HG03354 (cell line): ENCODE measurements around the gene LINGO1.

Experiments
- ATAC-seq: cut with Tn5 transposase; IDR thresholded peaks from one replicate; pipeline ENCODE4 v1.9.1; 2021; ENCODE audit warnings: mild to moderate bottlenecking; ENCODE audit not compliant: unreplicated experiment, poor library complexity, severe bottlenecking

The LINGO1 gene

DNA sequence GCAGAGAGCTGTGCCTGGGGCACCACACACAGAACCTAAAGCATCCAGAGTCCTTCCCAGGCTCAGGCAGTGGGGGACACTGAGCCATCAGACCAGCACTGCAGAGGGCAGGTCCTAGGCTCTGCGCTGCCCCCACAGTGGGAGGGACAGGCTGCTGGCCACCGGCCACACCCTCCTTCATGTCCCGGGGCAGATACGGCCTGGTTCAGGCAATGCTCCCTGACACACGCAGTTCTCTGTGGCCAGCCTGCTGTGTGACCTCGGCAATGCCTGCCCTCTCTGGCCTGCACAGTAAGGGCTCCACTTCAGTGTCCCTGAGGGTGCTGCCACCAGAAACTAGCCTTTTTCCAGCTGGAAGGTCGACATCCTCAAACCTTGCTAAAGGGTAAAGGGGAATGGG, 12.4 kb downstream of the LINGO1 start:
- ATAC-seq = no peak

DNA sequence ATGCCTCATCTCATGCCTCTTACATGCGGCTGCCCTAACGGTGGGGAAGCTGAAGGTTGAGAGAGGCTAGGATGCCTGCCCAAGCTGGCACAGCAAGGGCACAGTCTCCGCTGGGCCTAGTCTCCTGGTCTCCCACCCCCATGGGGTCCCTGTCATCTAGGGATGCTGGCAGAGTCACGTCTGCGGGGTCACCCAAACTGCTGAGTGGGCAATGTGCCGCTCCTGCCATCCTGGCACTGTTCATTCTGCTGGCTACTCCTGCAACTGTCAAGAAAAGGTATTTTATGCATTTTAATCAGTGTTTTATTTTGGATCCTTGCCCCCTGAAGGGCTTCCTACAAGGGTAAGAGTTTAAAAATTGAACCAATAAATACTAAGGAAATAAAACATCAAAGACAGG, 12.8 kb downstream of the LINGO1 start:
- ATAC-seq = no peak

DNA sequence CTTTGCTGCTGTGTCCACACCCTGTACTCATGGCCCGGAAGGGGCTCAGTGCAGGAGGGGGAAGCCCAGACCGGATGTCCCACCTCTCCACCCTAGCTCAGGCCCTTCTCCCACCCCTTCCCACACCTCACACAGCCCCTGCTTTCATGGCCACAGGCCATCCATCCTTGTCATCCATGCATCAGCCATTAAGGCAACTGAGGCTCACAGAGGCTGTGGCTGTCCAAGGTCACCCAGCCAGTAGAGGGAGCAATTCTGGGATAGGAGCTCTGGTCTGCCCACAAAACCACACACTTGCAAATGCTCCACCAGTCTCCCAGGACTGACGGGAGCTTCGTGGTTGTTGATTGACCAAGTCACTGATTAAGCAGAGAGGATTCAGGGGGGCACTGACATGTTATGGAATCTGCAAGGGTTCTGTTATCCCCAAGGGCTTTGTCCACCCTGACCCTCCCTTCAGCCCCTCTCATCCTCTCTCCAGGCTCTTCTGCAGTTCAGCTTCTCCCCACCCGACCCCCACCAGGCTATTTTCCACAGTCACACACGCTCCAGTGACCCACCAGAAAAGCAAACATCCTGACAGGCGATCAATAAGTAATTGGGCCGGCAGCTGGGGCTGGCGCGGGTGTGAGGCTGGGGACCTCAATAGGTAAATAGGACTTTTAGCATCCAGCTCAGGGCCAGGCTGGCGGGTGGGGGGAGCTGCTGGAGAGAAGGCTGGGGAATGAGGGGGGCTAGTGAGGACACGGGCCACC, 15.1 kb downstream of the LINGO1 start:
- ATAC-seq = no peak

DNA sequence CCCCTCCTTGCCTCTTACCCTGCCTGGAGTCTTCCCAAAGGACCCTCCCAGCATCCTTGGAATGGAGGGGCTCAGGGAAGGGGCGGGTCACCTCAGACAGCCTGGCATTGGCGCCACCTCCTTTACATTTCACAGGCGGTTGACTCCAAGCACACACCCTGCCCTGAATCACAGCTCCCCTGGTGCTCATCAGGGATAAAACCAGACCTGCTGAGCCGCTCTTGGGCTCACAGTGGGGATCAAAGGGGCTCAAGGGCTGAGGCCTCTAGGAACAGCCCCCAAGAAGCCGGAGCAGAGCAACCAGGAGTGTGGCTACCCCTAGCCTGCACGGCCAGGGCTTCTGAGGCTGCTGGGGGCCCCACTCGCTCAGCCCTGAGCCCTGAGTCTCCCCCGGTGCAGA, 16.6 kb downstream of the LINGO1 start:
- no peak for ATAC-seq

DNA sequence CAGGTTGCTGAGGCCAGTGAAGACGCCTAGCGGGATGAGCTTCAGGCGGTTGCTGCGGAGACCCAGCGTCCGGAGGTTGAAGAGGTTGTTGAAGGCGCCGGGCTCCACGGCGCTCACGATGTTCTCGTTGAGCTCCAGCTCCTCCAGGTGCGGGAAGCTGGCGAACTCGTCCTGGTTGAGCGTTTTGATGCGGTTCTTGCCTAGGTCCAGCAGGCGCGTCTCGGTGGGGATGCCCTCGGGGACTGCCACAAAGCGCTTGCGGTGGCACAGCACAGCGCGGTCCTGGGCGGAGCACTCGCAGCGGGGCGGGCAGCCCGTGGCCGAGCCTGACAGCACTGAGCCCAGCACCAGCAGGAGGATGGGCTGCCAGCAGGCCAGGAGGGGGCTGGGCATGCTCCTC, 17.2 kb downstream of the LINGO1 start:
- ATAC-seq = no peak

DNA sequence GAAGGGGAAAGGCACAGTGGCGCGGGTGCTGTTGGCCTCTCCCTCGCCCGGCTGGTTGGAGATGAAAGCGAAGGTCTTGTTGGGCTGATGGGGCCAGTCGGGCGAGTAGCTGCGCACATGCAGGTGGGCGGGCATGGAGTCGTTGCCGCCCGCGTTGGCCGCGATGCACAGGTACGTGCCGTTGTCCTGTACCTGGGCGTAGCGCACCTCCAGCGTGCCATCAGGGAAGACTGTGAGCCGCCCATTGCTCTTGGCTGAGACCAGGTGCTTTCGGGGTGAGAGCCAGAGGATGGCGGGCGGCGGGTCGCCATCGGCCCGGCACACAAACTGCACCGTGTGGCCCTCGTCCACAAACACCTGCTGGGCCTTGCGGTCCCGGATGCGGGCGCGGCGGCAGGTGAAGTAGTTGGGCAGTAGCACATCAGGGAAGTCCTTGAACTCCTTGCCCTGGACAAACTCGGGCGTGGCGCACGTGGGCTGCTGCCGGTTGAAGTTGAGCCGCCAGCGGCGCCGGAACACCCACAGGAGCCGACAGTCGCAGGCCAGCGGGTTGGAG, 18.4 kb downstream of the LINGO1 start:
- ATAC-seq = no peak

DNA sequence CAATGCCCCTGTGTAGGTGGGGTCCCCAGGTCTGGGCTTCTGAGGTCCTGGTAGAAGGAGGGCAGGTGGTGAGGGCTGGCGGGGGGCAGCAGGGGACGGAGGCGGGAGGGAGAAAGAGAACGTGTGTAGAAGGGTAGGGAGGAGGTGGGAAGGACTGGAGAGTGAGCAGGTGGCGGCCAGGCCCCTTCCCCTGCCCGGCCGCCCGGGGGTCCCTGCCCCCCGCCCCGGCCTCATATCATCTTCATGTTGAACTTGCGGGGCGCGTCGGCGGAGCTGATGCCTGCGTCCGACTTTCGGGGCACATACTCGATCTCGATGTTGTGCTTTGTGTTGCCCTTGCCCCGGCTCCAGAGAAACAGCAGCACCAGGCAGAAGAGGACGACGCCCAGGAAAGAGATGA, 18.9 kb downstream of the LINGO1 start:
- ATAC-seq = no peak

DNA sequence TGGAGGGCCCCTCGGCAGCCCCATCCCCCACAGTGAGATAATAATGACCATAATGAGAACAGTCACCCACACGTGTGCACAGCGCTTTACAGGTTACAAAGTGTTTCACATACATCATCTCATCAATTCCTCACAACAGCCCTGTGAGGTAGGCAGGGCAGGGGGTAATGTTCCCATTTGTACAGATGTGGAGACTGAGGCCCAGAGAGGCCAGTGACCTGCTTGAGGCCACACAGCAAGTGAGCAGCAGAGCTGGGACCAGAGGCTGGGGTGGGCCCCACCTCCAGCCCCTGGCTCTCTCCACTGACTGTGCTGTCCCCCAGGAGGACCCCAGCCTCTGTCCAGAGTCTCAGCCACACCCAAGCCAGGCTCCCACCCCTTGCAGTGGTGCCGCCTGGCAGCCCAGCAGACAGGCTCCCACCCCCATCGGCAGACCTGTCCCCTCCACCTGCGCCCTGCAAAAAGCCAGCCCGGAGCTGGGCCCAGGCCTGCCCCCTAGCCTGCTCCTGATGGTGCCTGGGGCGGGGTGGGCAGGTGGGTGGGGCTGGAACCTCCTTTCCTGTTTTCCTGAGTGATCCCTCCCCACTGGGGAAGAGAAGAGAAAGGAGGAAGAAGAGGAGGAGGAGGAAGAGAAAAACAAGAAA, 19.6 kb downstream of the LINGO1 start:
- no peak for ATAC-seq

DNA sequence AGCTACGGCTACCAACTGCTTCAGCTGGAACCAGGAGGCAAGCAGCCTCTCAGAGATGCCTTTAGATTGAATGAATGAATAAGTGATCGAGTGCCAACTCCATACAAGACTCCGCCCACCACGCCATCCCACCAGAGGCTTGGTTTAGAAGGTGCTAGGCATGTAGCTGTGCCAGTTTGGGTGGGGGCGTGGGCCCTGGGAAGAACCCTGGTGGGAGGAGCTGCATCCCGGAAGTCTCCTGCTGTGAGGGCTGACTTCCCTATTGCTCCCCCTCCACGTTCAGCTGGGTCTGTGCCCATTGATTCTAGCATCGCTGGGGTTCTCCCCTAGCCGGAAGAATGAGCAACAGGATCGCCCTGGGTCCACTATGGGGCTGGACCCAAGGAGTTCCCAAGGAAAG, 20.9 kb downstream of the LINGO1 start:
- ATAC-seq = no peak

DNA sequence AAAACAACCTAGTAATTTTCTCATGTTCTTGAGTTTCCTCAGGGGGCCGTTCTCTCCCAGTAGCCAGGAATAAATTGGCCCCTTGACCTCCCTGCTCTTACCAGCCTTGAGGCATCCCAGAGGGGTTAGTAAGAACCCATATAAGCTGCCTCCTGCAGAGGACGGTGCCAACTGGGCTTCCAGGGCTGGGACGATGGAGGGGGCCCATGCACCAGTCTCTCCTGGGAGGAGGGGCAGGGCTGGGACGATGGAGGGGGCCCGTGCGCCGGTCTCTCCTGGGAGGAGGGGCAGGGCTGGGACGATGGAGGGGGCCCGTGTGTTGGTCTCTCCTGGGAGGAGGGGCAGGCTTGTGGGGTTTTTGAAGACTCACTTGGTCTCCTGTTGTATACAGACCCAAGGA, 22.0 kb downstream of the LINGO1 start:
- no peak for ATAC-seq

DNA sequence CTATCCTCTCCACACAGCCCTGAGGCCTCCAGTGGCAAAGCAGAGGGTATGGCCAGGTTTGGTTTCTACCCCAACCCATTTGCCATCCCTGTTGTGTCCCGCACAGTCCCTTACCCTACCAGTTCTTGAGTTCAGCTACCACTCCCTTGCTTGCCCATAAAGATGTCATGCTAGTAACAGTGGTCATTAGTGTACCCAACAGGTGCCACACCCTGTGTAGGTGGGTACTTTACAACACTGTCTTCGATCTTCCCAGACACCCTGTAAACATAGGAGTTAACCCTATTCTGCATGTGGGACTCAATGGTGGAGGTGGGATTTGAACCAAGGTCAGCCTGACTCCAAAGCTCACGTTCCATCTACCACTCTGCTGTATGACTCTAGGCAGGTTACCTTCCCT, 23.2 kb downstream of the LINGO1 start:
- no peak for ATAC-seq

DNA sequence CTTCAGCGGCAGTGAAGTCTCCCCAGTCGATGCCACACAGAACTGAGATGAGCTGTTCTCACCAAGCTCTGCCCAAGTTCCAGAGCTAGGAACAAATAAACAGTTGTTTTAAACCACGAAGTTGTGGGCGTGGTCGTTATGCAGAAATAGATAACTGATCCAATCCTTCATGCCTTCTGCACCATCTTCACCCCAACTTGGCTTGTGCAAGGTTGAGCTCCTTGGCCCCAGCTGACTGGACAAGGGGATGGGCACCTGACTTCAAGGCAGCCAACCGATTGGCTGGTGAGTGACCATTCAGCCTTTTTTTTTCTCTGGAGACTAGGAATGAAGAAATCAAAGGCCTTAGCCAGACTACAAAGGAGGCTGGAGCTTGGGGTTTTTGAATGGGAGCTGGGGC, 23.9 kb downstream of the LINGO1 start:
- ATAC-seq = no peak

DNA sequence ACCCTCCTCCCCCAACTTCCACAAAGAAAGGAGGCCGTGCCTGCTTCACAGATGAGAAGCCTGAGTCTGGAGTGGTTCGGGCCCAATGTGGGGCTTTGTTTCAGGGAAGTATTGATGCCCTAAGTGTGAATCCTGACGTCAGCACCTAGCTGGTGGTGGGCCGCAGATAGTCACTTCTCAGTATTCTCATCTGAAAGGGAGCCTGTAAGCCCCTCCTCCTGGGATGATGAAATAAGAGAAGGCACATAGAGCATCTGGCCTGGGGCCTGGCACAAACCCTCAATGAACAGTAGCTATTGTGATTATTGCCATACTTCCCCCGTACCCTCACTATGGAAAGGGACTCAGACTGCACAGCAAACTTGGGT, 24.8 kb downstream of the LINGO1 start:
- ATAC-seq = no peak

DNA sequence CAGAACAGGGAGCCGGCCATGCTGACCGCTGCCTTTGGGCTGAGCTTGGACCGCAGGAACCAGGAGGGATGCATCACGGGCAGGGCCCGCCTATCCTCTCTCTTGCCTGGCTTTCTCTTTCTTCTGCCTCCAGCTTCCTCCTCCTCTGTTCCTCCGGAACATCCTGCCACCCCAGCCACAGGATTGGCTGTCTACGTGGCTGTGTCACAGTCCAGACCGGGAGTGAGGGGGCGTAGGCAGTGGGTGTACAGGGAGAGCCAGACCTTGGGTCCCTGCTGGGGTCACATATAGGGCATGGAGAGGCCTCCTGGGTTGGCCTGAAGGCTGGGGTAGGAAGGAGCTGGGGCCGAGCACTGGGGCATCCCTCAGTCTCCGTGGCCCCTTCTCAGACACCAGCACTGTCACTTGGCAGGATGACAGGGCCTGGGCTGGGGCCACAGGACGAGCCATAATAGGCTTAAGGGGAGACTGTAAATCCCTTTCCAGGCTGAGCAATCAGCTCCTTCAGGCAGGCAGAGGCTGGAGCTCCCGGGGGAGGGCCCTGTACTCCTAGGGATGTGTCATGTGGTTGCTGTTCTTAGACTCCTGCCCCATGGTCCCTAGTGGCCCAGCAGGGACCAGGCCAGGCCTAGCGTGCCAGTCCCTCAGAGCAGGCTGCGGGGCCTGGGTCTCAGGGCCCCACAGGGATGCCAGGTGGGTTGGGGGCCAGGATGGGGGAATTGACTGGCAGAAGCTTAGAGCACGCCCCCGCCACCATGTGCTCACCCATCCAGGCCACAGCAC, 25.4 kb downstream of the LINGO1 start:
- no peak for ATAC-seq

DNA sequence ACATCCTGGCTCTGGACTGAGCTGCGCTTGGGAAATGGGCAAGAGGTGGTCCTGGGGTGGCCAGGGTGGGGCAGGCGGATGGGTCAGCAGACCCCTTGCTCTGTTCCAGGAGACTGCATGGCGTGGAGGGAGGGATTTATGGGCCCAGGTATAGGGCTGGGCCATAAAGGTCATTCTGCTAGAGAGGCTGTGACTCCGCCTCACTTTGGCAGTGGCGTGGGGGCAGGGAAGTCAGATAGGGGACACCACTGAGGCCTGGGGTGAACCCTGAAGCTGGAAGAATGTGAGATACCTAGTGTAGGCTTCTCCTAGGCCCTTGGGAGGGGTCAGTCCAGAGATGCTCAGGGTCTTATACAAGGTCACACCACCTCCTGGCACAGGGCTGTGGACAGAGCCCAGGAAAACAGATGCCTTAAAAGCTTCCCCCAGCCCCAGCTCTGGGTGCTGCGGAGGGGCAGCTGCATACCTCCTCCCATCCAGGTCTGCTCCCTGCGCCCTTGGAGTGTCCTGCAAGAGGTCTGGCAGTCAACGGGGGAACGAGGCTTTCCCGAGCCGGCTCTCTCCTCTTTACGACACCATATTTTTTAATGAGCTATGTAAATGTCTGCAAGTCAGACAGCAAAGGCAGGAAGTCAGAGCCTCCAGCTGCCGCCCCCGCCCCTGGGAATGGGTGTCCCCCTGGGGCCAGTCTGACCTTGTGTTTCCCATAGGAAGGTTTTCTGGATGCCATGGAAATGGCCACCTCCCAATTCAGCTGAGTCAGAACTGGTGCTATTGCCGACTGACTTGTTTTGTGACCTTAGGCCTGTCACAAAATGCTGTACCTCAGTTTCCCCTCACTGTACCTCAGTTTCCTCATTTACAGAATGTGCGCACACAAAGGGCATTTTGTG, 26.3 kb downstream of the LINGO1 start:
- ATAC-seq = no peak

DNA sequence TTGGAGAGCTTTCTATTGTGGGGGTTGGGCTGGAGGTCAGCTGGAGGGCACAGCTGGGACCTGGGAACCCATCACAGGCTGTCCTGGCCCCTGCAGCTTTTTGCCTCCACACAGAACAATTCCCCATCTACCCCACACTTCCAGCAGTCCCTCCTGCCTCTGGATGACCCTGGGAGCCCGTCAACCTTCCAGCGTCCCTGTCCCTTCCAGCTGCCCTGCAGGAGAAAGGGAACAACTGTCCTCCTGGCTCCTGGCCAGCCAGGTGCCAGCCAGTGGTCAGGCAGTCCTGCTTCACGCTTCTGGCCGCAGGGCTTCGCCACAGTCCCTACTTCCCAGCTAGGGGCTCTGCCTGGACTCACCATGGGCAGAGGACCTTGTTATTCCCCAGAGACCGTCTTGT, 27.2 kb downstream of the LINGO1 start:
- ATAC-seq = no peak

DNA sequence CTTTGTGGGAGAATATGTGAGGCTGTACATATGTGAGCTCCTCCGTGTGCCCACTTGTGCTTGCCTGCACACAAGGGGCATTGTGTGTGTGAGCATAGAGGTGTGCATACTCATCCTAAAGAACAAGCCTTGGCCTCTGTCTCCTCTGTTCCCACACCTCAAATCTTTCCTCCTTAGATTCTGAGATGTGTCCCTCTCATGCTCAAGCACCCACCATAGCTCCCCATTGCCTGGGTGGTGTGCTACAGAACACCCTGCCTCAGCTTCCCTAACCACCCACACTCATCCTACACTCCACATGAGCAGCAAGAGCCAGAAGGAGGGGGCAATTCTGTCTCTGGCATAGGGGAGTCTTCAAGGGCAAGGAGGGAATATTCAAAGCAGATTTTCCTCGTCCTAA, 27.7 kb downstream of the LINGO1 start:
- ATAC-seq = no peak

DNA sequence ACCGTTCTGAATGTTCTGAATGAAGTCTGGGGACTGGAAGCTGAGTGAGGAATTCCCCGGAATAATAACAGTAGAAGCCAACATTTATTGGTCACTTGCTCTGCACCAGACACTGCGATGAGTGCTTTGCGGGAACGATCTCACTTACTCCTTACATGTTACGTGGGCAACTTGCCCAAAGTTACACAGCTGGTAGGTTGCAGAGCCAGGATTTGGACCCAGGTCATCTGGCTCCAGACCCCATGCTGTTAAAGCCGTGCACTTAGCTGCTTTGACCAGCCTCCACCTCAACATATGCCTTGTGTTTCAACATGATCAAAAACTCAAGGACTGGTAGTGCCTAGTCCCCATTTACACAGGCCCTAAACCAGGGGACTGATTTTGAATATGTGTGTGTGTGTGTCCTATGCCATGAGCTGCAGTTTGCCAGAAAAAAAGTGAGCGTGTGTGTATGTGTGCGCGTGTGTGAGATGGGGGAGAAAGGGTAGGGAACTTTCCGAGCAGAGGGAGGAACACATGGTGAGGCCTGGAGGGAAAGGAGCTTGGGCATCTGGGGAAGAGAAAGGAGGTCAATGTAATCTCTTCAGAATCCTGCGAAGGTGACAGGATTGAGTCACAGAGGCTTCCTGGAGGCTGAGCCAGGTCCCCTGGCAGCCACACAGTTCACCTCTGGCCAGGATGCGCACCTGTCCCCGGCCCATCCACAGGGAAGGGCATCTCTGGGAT, 28.9 kb downstream of the LINGO1 start:
- no peak for ATAC-seq

DNA sequence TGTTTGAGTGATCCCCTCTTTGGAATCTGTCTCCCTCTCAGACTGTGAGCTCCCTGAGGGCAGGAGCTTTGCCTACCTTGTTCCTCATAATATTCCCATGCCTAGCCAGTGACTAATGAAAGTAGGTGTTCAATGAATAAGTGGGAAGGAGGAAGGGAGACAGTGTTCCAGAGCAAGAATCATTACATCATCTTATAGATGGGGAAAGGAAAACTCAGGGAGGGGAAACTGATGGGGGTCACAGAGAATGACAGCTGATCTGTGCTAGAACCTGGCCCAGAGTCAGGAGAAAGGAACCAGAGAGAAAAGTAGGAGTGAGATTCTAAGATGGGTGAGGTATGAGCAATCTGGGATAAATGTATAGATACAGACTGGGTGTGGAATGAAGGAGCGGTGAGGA, 29.9 kb downstream of the LINGO1 start:
- no peak for ATAC-seq
